Retinal pigment epithelial cell (primary cell): ENCODE data around the gene KSR2.

Experiments used
- DNase-seq: peaks from one replicate; pipeline ENCODE4 v3.0.0-alpha.2; 2010; ENCODE audit warnings: low read depth
- H3K4me3 ChIP-seq: 2 replicates; pipeline ENCODE4 v1.5.1; 2011; ENCODE audit warnings: mild to moderate bottlenecking, low read length, control low read depth, moderate library complexity
- CTCF ChIP-seq: conservative IDR thresholded peaks from 2 replicates; pipeline ENCODE4 v1.5.1; 2011; ENCODE audit warnings: low read depth, low read length, control low read depth, inconsistent platforms

Gene KSR2

DNA sequence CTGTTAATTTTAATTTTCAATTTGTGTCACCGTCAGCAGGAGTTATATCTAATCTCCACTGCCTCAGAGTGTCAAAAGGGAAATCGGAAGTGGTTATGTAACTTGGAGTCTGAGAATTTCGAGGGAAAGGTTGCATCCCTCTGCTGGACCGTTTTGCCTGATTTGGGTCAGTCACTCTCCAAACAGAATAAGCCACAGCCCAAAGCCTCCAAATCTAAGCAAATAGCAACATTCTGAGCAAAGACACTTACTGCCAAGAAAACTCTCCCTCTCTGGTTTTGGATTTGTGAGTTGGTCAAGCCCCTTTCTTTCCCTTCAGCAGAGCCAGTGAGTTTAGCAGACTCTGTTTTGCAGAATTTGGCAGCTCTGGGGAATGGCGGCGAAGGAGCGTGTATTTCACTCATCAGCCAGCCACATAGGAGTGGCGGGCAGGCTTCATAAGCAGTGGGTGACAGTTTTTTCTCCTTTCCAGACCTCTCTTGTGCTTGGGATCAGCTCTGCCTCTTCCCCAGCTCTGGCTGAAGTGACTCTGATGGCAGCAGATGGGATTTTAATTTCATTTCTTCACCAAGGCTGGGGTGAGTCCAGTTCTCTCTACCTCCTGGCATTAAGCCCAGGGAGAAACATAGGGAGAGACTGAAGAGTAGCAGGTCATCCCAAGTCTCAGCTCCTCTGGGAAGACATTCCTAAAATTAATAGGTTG is 388.6 kb downstream of the KSR2 start:
- no peak for DNase-seq
- no peak for TF ChIP-seq CTCF
- no peak overlapping the region for H3K4me3 ChIP-seq

DNA sequence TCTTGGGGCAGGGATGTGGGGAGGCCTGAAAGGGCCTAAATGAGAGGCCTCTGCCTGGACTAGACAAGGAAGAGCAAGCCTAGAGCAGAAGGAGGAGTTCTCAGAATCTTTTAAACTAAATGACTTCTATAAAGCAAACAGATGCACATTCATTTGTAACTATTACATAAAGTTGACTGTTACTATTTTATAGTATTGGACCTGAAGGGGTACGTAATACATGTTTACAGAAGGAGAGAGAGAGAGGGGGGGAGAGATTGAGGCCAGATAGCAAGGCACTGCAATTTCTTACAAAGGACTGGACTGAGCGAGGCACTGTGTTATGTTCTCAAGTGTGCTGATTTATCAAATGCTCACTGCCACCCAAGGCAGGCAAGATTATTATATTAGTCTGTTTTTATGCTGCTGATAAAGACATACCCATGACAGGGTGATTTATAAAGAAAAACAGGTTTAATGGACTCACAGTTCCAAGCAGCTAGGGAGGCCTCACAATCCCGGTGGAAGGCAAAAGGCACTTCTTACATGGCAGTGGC is 391.6 kb downstream of the KSR2 start:
- TF ChIP-seq CTCF = no peak
- H3K4me3 ChIP-seq = no peak overlapping the region
- no peak for DNase-seq

- no peak for DNase-seq
- H3K4me3 ChIP-seq = no peak overlapping the region
- no peak for TF ChIP-seq CTCF
Measured at GRCh38 chr12:117576053-117576452, 392.7 kb downstream of the KSR2 start.

- no peak for DNase-seq
Measured at GRCh38 chr12:117574655-117575054, 394.1 kb downstream of the KSR2 start.

GRCh38 chr12:117572755-117573154 is 396.0 kb downstream of the KSR2 start:
- no peak for DNase-seq
- H3K4me3 ChIP-seq = no peak overlapping the region
- TF ChIP-seq CTCF = no peak

More at GRCh38 chr12:117574655-117575054, 394.1 kb downstream of the KSR2 start:
- TF ChIP-seq CTCF = no peak
- no peak overlapping the region for H3K4me3 ChIP-seq

DNA sequence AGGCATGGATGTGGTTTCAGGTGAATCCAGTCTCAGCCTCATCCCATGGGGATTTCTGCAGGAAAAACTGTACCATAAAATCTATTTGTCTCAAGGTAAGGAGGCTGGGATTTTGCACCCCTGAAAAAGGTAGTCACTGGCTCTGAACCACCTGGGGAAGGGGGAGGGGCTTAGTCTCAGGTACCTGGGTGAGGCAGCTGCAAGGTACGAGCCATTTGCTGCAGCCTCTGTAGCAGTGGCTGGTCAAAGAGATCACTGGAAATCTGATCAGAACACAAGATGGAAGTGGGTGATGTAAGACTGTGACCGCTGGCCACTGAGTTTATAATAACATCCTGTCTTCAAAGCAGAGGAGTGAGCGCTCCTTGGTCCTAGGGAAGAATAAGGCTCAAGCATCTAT is 397.5 kb downstream of the KSR2 start:
- H3K4me3 ChIP-seq = no peak overlapping the region
- no peak for TF ChIP-seq CTCF
- DNase-seq = no peak

DNA sequence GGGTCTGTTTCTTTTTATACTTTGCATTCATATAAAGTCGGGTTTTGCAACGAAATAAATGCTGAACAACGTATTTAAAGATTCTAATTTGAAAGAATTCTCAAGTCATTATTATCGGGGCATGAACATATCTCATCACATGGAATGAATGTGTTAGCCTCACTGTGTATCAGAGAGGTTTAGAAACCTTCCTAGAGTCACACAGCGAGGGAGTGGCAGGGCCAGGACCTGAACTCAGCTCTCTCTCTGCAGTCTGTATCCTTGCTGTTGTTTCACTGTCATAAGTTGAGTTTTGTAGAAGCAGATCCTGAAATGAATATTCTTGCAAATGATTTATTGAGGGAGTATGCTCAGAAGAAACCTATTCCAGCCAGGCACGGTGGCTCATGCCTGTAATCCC is 398.2 kb downstream of the KSR2 start:
- H3K4me3 ChIP-seq = no peak overlapping the region
- DNase-seq = no peak
- TF ChIP-seq CTCF = no peak
